ENCODE data around the gene OTOGL. TPM values are rescaled to one million over a fixed set of nuclear protein-coding genes. Genes with fewer than 3 reads are reported as not detected.

Gene OTOGL
- total RNA-seq, 1 donor from 2014 or later, result not detected

GRCh38 chr12:80161612-80162011 lies 62.3 kb downstream of the OTOGL start:
- CTCF ChIA-PET, result no interaction called here

GRCh38 chr12:80162177-80162576 lies 62.8 kb downstream of the OTOGL start:
- CTCF ChIA-PET, result no interaction called here
- H3K4me1 Mint-ChIP-seq, result no peaks in the 10 kb centered on the region
- no peaks in the 10 kb centered on the region for H3K36me3 Mint-ChIP-seq (ENCODE audit: low read depth)

More at GRCh38 chr12:80161612-80162011, 62.3 kb downstream of the OTOGL start:
- Mint-ChIP-seq H3K4me1 (no peaks in the 10 kb centered on the region), H3K4me3 (no peak overlapping the region), H3K36me3 (ENCODE audit: low read depth) (no peaks in the 10 kb centered on the region), H3K27me3 (peaks cover 3% of the 10 kb centered on the region), H3K9me3 (no peaks in the 10 kb centered on the region), H3K27ac (no peak overlapping the region)
- intact Hi-C loops (cut with micrococcal nuclease), result no loop called here
- DNase-seq (no peak), ATAC-seq (ENCODE audit: low read depth) (no peak)
- TF ChIP-seq, protein P1, sequence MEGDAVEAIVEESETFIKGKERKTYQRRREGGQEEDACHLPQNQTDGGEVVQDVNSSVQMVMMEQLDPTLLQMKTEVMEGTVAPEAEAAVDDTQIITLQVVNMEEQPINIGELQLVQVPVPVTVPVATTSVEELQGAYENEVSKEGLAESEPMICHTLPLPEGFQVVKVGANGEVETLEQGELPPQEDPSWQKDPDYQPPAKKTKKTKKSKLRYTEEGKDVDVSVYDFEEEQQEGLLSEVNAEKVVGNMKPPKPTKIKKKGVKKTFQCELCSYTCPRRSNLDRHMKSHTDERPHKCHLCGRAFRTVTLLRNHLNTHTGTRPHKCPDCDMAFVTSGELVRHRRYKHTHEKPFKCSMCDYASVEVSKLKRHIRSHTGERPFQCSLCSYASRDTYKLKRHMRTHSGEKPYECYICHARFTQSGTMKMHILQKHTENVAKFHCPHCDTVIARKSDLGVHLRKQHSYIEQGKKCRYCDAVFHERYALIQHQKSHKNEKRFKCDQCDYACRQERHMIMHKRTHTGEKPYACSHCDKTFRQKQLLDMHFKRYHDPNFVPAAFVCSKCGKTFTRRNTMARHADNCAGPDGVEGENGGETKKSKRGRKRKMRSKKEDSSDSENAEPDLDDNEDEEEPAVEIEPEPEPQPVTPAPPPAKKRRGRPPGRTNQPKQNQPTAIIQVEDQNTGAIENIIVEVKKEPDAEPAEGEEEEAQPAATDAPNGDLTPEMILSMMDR (IDR thresholded peaks at IDR 0.05), result no peak
- POLR2A ChIA-PET, result no interaction called here

DNA sequence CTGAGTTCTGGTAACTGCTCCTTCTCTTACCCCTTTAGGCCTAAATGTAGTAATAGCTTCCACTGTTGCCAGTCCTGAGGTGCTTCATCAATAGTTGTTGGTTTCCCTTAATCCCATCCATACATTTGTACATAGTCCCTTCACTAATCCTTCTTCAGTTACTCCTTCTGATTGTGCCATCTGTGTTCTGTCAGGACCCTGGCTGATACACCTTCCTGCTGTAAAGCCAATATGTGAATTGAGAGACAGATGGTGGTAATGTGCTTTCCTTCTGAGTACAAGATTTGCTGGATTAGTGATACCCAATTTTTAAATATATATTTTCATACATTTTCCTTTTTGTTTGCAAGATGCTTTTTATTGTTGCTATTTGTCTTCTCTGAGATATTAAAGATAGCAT lies 66.4 kb downstream of the OTOGL start:
- Mint-ChIP-seq H3K4me1 (no peaks in the 10 kb centered on the region), H3K9me3 (no peaks in the 10 kb centered on the region), H3K4me3 (no peak overlapping the region), H3K36me3 (ENCODE audit: low read depth) (no peaks in the 10 kb centered on the region), H3K27ac (no peak overlapping the region), H3K27me3 (peaks cover 7% of the 10 kb centered on the region)
- intact Hi-C loops (cut with micrococcal nuclease), result no loop called here
- no peak for ATAC-seq (ENCODE audit: low read depth)
- ChIA-PET POLR2A (no interaction called here), CTCF (no interaction called here)
- TF ChIP-seq, protein P1 (IDR thresholded peaks at IDR 0.05), result no peak
- no peak for DNase-seq

More at GRCh38 chr12:80162177-80162576, 62.8 kb downstream of the OTOGL start:
- ATAC-seq (ENCODE audit: low read depth) (no peak), DNase-seq (no peak)
- no peak overlapping the region for H3K27ac Mint-ChIP-seq
- POLR2A ChIA-PET, result no interaction called here
- intact Hi-C loops (cut with micrococcal nuclease), result no loop called here
- H3K4me3 Mint-ChIP-seq, result no peak overlapping the region
- peaks cover 5% of the 10 kb centered on the region for H3K27me3 Mint-ChIP-seq
- no peaks in the 10 kb centered on the region for H3K9me3 Mint-ChIP-seq
- TF ChIP-seq, protein P1 (IDR thresholded peaks at IDR 0.05), result no peak

DNA sequence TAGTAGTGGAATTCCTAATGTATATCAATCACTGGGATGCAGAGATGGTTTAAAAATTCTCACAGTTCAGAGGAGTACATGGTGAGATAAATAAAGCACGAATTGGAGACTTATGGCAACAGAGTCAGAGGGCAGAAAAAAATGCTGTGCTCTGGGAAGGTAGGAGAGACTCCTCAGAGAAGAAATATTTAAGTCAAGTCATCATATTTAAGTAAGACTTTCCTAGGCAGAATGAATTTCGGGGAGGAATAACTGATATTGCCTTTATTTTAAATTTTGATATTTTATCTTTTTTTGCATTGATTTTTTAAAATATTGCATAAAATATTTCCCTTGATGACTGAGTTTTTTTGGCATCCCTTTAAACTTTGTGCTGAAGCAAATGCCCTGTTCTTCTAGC lies 67.4 kb downstream of the OTOGL start:
- ATAC-seq (ENCODE audit: low read depth), result no peak
- no peak for DNase-seq
- no peaks in the 10 kb centered on the region for H3K9me3 Mint-ChIP-seq
- POLR2A ChIA-PET, result no interaction called here
- CTCF ChIA-PET, result no interaction called here
- intact Hi-C loops (cut with micrococcal nuclease), result no loop called here
- no peak overlapping the region for H3K4me3 Mint-ChIP-seq
- peaks cover 7% of the 10 kb centered on the region for H3K27me3 Mint-ChIP-seq
- H3K4me1 Mint-ChIP-seq, result no peaks in the 10 kb centered on the region
- H3K36me3 Mint-ChIP-seq (ENCODE audit: low read depth), result no peaks in the 10 kb centered on the region
- TF ChIP-seq, protein P1 (IDR thresholded peaks at IDR 0.05), result no peak
- H3K27ac Mint-ChIP-seq, result no peak overlapping the region

GRCh38 chr12:80168936-80169335 lies 69.6 kb downstream of the OTOGL start:
- no peak for DNase-seq
- Mint-ChIP-seq H3K4me1 (no peaks in the 10 kb centered on the region), H3K27me3 (peaks cover 11% of the 10 kb centered on the region), H3K9me3 (no peaks in the 10 kb centered on the region), H3K27ac (no peak overlapping the region), H3K36me3 (ENCODE audit: low read depth) (no peaks in the 10 kb centered on the region), H3K4me3 (no peak overlapping the region)
- TF ChIP-seq, protein P1 (IDR thresholded peaks at IDR 0.05), result no peak
- POLR2A ChIA-PET, result no interaction called here
- no peak for ATAC-seq (ENCODE audit: low read depth)
- CTCF ChIA-PET, result no interaction called here
- intact Hi-C loops (cut with micrococcal nuclease), result no loop called here

All from activated B cell treated with CpG ODN at 0.5 μM for 24 hours (primary cell).